Stimulated activated naive CD4-positive, alpha-beta T cell (primary cell): ENCODE measurements around the gene CCL7.
"Not testable (repeated sequence)": the region's sequence is repeated elsewhere in the genome, so short reads cannot be mapped to it uniquely, and the experiment has no call there.

Experiments
- DNase-seq, 6 experiments: peaks; one replicate each; lab custom pipeline; 2025; lab: John Stamatoyannopoulos, UW

Gene CCL7

DNA sequence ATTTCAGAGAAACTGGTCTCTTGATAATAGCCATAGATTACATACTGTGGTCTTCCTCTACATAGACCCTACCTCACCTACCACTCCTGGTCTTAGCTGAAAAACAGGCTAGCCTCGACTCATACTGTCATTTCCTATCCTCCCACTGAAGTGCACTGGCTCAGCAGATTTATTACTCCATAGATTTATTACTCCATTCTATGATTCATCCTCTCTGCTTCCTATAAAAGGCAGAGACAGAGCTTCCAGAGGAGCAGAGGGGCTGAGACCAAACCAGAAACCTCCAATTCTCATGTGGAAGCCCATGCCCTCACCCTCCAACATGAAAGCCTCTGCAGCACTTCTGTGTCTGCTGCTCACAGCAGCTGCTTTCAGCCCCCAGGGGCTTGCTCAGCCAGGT lies at the start of gene CCL7:
Gene CCL7, plus strand, starts transcription at position 253 of the 400 bp plus-strand sequence. Its CDS starts 70 bp downstream, at position 323.
- DNase-seq = no peak

DNA sequence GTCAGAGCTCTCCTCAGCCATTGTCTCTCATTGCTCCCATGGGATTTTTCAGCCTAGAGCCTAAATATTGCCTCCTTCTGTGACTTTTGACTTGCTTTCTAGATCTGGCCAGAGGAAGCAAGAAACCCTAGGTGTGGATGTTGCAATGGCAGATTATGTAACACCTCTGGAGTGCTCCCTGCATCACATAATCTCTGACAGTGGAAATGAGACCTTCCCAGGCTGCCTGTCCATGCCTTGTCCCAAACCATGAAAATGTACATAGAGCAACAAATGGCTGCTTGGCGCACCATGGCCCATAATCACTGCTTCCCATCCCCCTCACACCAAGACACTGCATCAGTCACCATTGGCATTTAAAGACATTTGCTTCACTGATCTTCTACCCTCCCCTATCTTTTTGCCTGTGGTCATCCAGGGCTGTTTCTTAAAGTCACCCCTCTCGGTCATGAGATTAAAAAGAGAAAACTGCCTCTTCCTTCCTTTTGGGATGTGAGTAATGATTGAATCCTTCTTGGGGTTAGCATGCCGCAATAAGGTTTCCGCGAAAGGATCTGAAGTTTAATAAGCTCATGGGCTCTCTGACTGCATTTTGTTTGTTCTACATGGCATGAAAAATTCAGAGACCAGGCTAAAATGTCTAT lies 49.1 kb upstream of the CCL7 start:
- DNase-seq = no peak

DNA sequence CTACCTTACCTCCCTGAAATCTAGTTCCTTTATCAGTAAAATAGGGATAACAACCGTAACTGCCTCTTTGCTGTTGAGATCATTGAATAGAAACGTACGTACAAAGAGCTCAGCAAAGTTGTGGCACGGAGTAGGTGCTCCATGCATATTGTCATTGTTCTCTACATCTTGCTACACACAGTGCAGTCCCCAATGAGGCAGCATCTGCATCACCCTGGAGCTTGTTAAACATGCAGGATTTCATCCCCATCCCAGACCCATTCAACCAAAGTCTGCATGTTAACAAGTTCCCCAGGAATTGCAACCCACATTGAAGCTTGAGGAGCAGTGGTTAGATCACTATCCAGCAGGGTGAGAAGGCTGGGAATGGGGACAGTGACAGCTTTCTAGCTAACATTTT lies 48.6 kb upstream of the CCL7 start:
- no peak for DNase-seq

DNA sequence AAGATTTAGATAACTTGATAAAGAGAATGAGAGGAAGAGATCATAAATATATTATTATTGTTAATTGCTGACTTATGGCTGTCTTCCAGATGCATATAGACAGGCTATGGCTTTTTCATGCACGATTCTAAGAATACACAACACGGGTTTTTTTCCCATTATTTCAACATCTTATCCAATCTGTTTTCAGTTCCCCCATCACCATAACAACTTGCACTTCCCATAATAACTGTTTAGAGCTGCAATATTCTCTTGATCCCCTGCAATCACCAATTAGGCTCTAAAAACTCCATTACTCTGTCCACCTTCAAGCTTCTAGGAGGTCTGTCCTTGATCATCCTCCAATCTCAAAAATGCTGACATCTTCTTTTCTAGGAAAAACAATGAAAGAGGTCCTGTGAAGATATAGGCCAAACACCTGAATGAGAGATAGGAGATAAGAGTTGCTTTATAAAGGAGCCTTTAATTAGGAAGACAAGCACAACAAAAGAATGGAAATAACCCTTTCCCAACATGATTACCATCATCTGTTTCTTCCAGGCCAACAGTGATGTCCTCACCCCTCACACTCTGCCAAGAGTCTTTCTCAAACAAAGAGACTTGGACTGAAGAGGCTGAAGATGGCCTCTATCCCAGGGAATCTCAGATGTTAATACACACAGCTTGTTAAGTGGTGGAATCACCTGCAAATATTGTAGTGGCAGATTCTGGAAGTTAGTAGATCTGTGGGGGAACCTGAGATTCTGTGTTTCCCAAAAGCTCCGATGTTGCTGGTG lies 47.1 kb upstream of the CCL7 start:
- DNase-seq = no peak

DNA sequence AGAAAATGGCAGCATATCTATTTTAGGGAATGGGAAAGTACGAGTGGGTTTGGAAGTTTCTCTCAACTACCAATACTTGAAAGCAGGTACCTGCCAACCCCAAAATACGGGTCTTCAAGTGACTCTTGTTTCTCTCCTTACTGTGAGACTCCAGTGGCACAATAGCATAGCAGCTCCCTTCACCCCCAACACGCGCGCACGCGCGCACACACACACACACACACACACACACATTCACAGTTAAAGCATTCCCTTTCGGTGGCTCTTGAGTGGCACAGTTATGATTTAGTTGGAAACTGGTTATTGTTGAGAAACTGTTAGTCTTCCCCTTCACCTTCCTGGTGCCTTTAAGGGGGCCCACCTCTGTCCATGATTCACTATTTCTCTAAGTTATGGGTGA lies 45.0 kb upstream of the CCL7 start:
- no peak for DNase-seq

DNA sequence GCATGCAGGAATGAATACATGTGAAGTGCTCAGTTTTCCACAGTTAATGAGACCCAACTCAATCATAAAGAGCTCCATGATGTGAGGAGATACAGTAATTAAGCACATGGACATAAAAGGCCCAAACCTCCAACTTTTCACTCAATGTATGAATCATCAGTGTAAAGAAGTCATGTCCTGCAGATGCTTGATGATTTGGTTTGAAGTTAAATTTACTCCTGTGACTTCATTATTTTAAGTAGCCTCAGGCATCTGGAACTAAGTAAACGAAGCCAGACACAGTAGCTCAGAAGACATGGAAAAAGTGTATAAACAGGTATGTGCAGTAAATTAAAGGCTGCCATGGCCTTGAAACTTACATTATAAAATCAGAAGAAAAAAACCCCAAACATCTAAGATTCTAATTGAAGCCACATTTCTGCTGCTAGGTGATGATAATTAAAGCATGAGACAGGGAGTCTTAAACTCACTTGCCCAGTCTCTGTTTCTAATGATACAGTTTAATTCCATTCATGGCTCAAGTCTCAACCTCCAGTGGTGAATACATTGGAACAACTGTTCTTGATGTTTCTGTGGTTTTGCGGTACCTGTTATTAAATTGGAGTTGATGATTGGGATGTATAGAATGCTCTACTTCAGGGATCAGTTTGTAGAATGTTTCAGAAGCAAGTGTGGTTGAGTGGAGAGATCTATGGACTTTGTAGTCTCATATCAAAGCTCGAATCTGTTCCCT lies 43.8 kb upstream of the CCL7 start:
- no peak for DNase-seq

DNA sequence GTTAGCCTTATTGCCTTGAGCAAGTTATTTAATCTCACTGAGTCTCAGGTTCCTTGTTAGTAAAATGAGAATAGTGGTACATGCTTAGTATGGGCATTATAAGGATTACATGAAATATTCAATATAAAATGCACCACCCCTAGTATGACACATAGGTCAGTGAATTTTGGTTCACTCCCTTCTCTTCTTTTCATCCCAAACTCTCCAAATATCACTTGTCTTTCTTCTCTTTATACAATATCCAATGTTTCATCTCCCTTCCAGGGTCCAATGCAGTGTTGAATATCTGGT lies 43.3 kb upstream of the CCL7 start:
- no peak for DNase-seq

DNA sequence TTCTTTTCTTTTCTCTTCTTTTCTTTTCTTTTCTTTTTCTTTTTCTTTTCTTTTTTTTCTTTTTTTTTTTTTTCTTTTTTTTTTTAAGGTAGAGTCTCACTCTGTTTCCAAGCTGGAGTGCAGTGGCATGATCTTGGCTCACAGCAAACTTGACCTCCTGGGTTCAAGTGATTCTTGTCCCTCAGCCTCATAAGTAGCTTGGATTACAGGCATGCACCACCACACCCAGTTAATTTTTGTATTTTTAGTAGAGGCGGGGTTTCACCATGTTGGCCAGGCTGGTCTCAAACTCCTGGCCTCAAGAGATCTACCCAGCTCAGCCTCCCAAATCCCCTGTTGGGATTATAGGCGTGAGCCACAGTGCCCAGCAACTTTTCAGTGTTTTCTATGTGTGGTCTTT lies 42.7 kb upstream of the CCL7 start:
- DNase-seq = not testable (repeated sequence)

DNA sequence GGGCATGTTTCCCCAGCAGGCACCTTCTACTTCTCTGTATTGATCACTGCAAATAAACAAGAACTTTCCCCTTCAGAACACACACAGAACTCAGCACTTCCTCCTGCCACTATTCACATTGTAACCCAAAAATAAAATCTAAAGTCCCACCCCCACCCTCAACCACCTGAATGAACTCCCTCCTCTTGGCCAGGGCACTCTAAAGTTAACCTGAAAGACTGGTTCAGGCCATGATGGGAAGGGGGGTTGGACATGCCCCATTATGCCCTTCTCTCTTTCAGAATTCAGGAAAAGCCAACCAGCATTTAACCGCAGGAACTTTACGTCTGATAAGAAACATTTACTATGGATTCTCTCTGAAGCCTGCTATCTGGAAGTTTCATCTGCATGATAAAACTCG lies 42.3 kb upstream of the CCL7 start:
- DNase-seq = no peak

DNA sequence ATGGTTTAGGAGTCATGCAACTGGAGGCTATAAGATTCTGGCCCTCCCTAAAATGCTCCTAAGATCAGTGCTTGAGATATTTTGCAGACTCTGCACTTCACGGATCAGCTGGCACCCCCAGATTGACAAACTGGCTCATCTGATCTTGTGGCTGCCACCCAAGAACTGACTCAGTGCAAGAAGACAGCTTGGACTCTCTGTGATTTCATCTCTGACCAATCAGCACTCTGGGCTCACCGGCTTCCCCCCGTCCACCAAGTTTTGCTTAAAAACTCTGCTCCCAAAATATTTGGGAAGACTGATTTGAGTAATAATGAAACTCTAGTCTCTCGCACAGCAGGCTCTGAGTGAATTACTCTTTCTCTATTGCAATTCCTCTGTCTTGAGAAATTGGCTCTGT lies 41.2 kb upstream of the CCL7 start:
- no peak for DNase-seq

DNA sequence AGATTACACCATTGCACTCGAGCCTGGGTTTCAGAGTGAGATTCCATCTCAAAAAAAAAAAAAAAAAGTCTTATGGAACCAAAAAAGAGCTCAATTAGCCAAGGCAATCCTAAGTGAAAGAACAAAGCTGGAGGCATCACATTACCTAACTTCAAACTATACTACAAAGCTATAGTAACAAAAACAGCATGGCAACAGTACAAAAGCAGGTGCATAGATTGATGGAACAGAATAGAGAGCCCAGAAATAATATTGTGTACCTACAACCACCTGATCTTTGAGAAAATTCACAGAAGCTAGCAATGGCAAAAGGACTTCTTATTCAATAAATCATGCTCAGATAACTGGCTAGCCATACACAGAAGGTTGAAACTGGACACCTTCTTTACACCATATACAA lies 39.7 kb upstream of the CCL7 start:
- DNase-seq = no peak

DNA sequence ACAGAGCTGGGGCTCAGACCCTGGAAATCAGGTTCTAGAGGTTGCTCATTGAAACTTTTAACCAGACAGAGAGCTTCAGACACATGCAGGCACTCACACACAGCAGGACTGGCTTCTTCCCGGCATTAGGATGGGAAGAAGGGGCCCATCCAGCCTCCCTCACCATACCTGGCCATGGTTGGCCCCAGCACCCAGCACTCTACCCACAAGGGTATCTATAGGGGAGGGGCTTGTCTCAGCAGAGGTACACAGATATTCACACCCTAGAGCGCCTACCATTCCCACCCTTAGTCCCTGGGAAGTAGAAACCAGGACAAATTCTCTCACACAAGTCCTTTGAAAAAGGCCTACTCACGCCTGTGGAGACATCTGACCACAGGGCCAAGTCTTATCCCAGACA lies 35.4 kb upstream of the CCL7 start:
- no peak for DNase-seq

DNA sequence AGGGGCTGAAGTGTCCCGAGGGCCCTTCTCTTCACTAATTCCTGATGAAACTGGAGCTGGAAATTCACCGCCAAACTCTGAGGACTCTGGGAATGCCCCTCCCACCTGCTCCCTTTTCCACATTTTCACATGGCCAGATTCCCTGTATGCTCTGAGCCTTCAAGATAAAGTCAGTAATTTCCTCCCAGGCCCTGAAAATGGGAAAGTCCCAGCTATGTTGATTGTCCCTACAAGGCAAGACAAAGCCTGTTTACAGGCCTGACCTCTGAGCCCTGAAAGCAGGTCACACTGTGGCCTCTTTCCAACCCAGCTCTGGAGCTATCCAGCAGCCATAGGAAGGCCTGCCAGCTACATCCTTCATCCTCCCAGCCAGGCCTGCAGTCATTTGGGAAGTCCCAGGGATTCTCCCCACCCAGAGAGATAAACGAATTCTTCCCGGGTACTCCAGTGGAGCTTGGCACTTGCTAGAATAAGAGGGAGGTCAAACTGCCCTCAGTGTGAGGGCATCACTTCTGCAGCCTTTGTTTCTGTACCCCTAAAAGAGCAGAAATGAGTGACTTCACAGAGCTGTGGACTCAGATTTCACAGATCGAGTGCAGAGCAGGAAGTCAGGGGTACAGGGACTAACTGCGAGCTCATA lies 34.5 kb upstream of the CCL7 start:
- no peak for DNase-seq

DNA sequence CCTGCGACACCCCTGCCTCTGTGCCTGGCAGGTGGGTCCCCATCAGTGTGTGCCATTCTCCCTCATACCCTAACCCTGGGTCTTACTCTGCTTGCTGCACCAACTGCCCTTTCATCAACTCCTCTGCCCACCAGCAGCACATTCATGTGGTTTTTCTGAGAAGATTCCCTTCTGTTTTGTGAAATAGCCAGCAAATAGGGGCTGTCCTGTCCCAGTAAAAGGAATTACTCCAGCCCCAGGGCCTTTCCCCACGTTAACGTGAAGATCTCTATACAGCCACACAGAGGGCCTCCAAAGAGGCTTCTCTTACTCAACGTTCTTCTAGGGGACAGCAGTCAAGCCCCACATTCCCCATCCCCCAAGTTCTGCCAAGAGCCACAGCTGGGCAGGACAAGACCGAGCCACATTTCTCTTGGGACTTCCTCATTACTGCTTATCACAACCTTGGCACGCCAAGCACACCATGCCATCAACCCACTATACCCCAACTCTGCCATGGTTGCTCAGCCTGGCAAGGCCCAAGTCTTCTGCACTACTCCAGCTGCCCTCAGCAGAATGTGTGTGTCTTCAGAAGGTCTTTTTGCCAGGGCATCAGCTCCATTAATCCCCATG lies 33.6 kb upstream of the CCL7 start:
- DNase-seq = no peak

DNA sequence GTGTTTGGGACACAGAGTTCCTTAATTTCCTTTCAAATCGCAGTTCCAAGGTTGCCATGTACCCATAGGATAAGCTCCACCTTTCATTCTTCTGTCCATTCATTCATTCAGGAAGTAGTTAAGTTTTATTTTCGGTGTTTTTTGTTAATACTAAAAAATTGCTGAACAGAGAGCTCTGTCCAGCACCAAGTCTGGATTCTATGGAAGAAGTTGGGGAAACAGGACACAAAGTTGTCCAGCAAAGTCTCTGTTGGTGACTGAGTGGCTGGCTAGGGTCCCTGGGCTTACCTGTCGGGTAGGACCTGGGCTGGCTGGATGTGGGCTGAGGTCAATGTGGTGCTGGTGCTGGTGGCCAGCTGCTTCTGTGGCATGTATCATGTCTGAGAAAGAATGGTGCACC lies 32.6 kb upstream of the CCL7 start:
- DNase-seq = no peak

DNA sequence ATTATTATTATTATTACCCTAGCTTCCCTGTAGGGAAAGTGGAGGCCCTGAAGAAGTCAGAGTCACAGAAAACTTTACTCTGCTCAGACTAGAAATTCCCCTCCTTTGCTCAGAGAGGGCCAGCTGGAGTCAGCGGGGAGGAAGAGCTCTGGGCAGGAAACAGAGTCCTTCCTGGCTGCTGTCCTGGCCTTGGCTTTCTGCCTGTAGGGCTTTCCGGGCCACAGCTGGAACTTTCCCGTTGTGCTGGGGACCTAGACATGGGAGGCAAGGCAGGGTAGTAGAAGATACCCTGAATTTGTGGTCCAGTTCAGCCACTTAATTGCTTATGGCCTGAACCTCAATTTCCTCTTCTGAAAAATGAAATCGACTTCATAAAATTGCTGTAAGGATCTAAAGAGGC lies 29.0 kb upstream of the CCL7 start:
- no peak for DNase-seq

DNA sequence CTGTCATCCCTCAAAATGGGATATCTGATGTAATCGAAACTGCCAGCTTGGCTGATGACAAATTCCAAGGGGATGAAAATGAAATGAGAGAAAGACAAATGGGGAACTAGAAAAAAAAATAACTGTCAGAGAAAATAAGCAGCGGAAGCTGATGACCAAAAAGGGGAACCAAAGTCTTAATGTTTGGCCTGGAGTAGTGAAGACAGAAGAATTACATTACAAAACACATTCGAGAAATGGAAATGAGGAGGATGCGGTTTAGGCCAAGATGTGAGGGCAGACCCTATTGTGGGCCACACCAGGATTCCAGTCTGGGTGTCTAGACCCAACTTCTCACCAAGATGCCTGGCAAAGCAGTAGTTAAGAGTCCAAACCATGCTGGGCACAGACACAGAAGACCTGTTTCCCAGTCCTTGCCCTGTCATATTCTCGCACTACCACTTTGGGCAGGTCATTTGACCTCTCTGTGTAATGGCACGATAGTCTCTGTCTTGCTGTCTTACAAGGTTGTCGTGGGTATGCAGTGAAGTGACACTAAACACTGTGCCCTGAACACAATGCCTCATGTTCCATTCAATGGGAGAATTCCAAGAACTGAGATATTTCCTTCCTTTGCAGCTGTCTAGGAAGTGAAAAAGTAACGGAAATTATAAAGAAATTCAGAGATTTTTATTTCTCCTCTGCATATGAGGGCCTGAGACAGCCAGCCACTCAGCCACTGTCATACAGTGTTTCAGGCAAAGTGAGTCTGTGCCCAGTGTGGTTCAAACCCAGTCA lies 27.2 kb upstream of the CCL7 start:
- no peak for DNase-seq

DNA sequence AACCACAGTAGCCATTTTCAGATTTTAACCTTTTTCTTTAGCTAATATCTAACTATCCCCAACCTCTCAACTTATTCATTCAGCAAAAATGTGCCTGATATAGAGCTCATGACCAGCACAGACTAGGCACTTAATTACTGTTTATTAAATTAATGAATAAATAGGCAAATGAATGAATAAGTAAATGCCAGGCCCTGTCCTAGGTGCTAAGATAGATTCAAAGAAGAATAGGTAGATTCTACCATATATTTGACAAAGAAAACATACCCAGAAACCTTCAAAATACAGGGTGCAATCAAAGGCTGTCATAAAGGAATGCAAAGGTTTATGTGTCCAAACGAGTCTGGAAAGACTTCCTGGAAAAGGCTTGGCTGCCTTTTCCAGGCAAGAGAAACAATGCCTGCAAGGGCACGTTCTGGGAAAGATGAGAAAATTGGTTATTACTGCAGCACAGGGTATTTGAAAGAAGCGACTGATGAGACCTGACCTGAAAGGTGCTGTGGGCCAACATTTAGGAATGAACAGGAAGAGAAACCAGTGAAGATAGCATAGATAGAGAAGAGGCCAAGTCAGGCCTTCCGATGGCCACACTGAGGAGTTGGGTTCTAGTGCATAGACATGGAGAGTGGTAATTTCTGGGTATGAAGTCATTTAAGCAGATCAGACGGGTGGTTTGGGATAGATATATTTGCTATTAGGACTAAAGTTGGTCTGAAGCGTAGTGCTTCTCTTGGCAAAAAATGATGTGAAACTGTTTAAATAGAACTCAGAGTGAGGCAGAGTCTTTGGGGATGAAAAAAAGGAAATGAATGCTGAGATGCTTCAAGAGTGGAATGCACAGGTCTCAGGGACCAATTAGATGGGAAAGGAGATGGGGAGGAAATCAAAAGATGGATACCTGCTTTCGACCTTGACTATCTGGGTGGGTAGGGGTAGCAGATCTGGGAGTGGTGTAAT lies 26.4 kb upstream of the CCL7 start:
- no peak for DNase-seq

DNA sequence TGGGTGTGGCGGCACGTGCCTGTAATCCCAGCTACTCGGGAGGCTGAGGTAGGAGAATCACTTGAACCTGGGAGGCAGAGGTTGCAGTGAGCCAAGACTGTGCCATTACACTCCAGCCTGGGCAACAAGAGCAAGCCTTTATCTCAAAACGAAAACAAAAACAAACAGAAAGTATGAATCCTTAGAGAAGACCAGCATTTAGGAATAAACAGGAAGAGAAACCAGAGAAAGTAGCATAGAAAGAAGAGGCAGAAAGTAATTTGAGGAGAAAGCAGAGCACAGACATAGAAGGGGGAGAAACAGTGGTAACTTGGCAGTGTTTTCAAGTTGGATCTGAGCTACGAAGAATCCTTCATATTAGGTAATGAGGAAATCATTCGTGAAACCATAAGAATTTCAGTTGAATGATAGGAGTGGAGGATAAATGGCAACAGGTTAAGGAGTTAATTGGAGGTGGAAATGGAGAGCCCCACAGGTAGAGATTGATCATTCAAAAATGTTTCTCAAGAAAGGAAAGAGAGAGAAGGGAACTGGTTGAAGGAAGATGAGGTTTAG lies 24.6 kb upstream of the CCL7 start:
- DNase-seq = no peak

DNA sequence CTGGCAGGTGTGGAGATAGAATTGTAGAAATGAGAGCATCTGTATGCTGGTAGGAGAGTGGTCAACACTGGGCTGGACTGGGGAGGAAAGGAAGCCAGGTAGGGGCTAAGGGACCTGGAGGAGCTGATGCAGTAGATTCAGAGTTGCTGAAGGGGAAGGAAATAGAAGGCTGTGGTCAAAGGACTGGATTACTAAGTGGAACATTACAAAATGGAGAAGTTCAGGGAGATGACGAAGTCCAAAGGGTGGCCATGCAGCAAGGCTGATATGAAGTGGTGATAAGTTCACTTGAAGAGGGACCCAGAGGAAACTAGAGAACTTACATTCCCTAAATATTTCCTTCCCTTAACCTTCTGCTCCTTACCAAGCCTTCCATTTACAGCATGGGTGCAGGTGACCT lies 23.6 kb upstream of the CCL7 start:
- no peak for DNase-seq
